Measurements from ENCODE around the gene GNGT2. TPM values are rescaled to one million over a fixed set of nuclear protein-coding genes. Genes with fewer than 3 reads are reported as not detected.

The GNGT2 gene
- total and polyA plus RNA-seq, 7 experiments from 2014 or later, result 2.8 to 16.9 (median 8.3) TPM

GRCh38 chr17:49194297-49194607, 16.1 kb downstream of the GNGT2 start:
- peak overlapping the region; percentile 84 to 98 (median 95) for H3K4me3 Mint-ChIP-seq
- Histone ChIP-seq H3K27ac (ENCODE audit: low read depth, low read length) (peak overlapping the region; percentile 87), H3K4me1 (ENCODE audit: control insufficient read depth in 2 of 2, insufficient read depth in 2 of 2, low read length in 2 of 2) (peaks cover 6% of the 10 kb centered on the region in 2 donors), H3K4me3 (ENCODE audit: low read length) (no peak overlapping the region), H3K9me3 (ENCODE audit: control insufficient read depth in 2 of 3, low read length in 3 of 3) (no peaks in the 10 kb centered on the region), H3K27me3 (ENCODE audit: control insufficient read depth in 2 of 2, insufficient read depth in 2 of 2, low read length in 2 of 2) (no peaks in the 10 kb centered on the region), H3K36me3 (ENCODE audit: control insufficient read depth in 2 of 3, insufficient read depth in 3 of 3, low read length in 3 of 3) (peaks cover 0 to 4% (median 0%) of the 10 kb centered on the region in 3 experiments)
- intact Hi-C loops (cut with micrococcal nuclease), result loop anchor here (5.0 to 10.0 kb wide), 6 partner anchors 168 to 1147 kb away; partner anchors contain the start of genes CBX1 (in 1 of the 2), NFE2L1 (in 1 of the 2), SNX11 (in 1 of the 2) and SPOP (in 1 of the 2)
- ChIA-PET POLR2A (interaction anchor here (0.7 to 14.4 kb wide), 3 partner anchors 20 to 167 kb away, joined by 3 to 237 read pairs (median 80); partner anchors contain the start of genes ABI3, GNGT2 and PHOSPHO1), CTCF (interaction anchor here (1.0 kb wide), 2 partner anchors 13 to 33 kb away, joined by 3 to 4 read pairs; no protein-coding TSS in a partner anchor)
- H3K27ac Mint-ChIP-seq, result peak overlapping the region in 7 of 9 donors; percentile 27 to 98 (median 96)
- peaks cover 0 to 6% (median 0%) of the 10 kb centered on the region in 5 donors for H3K27me3 Mint-ChIP-seq
- peaks cover 0 to 15% (median 0%) of the 10 kb centered on the region in 11 donors for H3K9me3 Mint-ChIP-seq
- H3K36me3 Mint-ChIP-seq, result no peaks in the 10 kb centered on the region
- DNase-seq (no peak), ATAC-seq (no peak)
- H3K4me1 Mint-ChIP-seq, result peaks cover 16 to 62% (median 27%) of the 10 kb centered on the region in 7 donors

GRCh38 chr17:49193513-49194296, 16.7 kb downstream of the GNGT2 start:
- ATAC-seq (no peak), DNase-seq (peak in 4 of 9 donors; percentile 8 to 31 (median 26))
- POLR2A ChIA-PET, result interaction anchor here (0.7 to 14.4 kb wide), 7 partner anchors 10 to 168 kb away, joined by 3 to 237 read pairs (median 4); partner anchors contain the start of genes ABI3, GNGT2, PHOSPHO1 and ZNF652
- CTCF ChIA-PET, result interaction anchor here (1.0 to 5.5 kb wide), 5 partner anchors 13 to 33 kb away, joined by 3 to 67 read pairs (median 4); no protein-coding TSS in a partner anchor
- Mint-ChIP-seq H3K9me3 (peaks cover 0 to 15% (median 0%) of the 10 kb centered on the region in 11 donors), H3K36me3 (no peaks in the 10 kb centered on the region), H3K27me3 (peaks cover 0 to 6% (median 0%) of the 10 kb centered on the region in 5 donors), H3K4me3 (peak overlapping the region; percentile 84 to 98 (median 95)), H3K27ac (peak overlapping the region; percentile 96 to 99 (median 98)), H3K4me1 (peaks cover 16 to 62% (median 27%) of the 10 kb centered on the region in 7 donors)
- H3K27me3 ChIP-seq (ENCODE audit: control insufficient read depth in 2 of 2, insufficient read depth in 2 of 2, low read length in 2 of 2), result no peaks in the 10 kb centered on the region
- H3K9me3 ChIP-seq (ENCODE audit: control insufficient read depth in 2 of 3, low read length in 3 of 3), result no peaks in the 10 kb centered on the region
- intact Hi-C loops (cut with micrococcal nuclease), result loop anchor here (1.0 to 10.0 kb wide), 8 partner anchors 169 to 1146 kb away; partner anchors contain the start of genes ATP5MC1 (in 1 of the 2), CBX1 (in 1 of the 2), NFE2L1 (in 1 of the 2) and PHB1 (in 1 of the 2)
- peaks cover 0 to 4% (median 0%) of the 10 kb centered on the region in 3 experiments for H3K36me3 ChIP-seq (ENCODE audit: control insufficient read depth in 2 of 3, insufficient read depth in 3 of 3, low read length in 3 of 3)
- peak overlapping the region; percentile 87 for H3K27ac ChIP-seq (ENCODE audit: low read depth, low read length)
- H3K4me3 ChIP-seq (ENCODE audit: low read length), result peak overlapping the region; percentile 88
- peaks cover 6% of the 10 kb centered on the region in 2 donors for H3K4me1 ChIP-seq (ENCODE audit: control insufficient read depth in 2 of 2, insufficient read depth in 2 of 2, low read length in 2 of 2)

GRCh38 chr17:49191917-49192741, 18.2 kb downstream of the GNGT2 start:
- intact Hi-C loops (cut with micrococcal nuclease), result loop anchor here (1.0 to 10.0 kb wide), 15 partner anchors 12 to 1145 kb away; partner anchors contain the start of genes ABI3 (in 2 of the 2), ATP5MC1 (in 2 of the 2), GNGT2 (in 2 of the 2) and SPOP (in 2 of the 2)
- peak overlapping the region; percentile 96 to 99 (median 98) for H3K27ac Mint-ChIP-seq
- Histone ChIP-seq H3K9me3 (ENCODE audit: control insufficient read depth in 2 of 3, low read length in 3 of 3) (no peaks in the 10 kb centered on the region), H3K27me3 (ENCODE audit: control insufficient read depth in 2 of 2, insufficient read depth in 2 of 2, low read length in 2 of 2) (no peaks in the 10 kb centered on the region), H3K27ac (ENCODE audit: low read depth, low read length) (peak overlapping the region; percentile 87), H3K4me1 (ENCODE audit: control insufficient read depth in 2 of 2, insufficient read depth in 2 of 2, low read length in 2 of 2) (peaks cover 6% of the 10 kb centered on the region in 2 donors), H3K36me3 (ENCODE audit: control insufficient read depth in 2 of 3, insufficient read depth in 3 of 3, low read length in 3 of 3) (peaks cover 0 to 4% (median 0%) of the 10 kb centered on the region in 3 experiments), H3K4me3 (ENCODE audit: low read length) (peak overlapping the region; percentile 88)
- H3K4me3 Mint-ChIP-seq, result peak overlapping the region; percentile 84 to 98 (median 95)
- POLR2A ChIA-PET, result interaction anchor here (0.5 to 14.4 kb wide), 11 partner anchors 11 to 284 kb away, joined by 3 to 237 read pairs (median 4); partner anchors contain the start of genes ABI3, GNGT2, PHOSPHO1 and UBE2Z
- H3K36me3 Mint-ChIP-seq, result no peaks in the 10 kb centered on the region
- peaks cover 0 to 15% (median 0%) of the 10 kb centered on the region in 11 donors for H3K9me3 Mint-ChIP-seq
- H3K4me1 Mint-ChIP-seq, result peaks cover 16 to 57% (median 27%) of the 10 kb centered on the region in 7 donors
- ATAC-seq, result peak; percentile 71
- peaks cover 0 to 6% (median 0%) of the 10 kb centered on the region in 5 donors for H3K27me3 Mint-ChIP-seq
- DNase-seq, result peak in 8 of 9 donors; percentile 75 to 96 (median 94)
- CTCF ChIA-PET, result interaction anchor here (0.7 to 5.5 kb wide), 14 partner anchors 10 to 216 kb away, joined by 3 to 67 read pairs (median 4); partner anchors contain the start of gene PHOSPHO1

GRCh38 chr17:49191409-49191916, 18.9 kb downstream of the GNGT2 start:
- Histone ChIP-seq H3K4me1 (ENCODE audit: control insufficient read depth in 2 of 2, insufficient read depth in 2 of 2, low read length in 2 of 2) (peaks cover 6% of the 10 kb centered on the region in 2 donors), H3K36me3 (ENCODE audit: control insufficient read depth in 2 of 3, insufficient read depth in 3 of 3, low read length in 3 of 3) (peaks cover 0 to 4% (median 0%) of the 10 kb centered on the region in 3 experiments), H3K9me3 (ENCODE audit: control insufficient read depth in 2 of 3, low read length in 3 of 3) (no peaks in the 10 kb centered on the region), H3K4me3 (ENCODE audit: low read length) (peak overlapping the region; percentile 88), H3K27me3 (ENCODE audit: control insufficient read depth in 2 of 2, insufficient read depth in 2 of 2, low read length in 2 of 2) (no peaks in the 10 kb centered on the region), H3K27ac (ENCODE audit: low read depth, low read length) (peak overlapping the region; percentile 87)
- H3K4me3 Mint-ChIP-seq, result peak overlapping the region; percentile 84 to 98 (median 95)
- ATAC-seq, result no peak
- no peak for DNase-seq
- H3K27me3 Mint-ChIP-seq, result peaks cover 0 to 6% (median 0%) of the 10 kb centered on the region in 5 donors
- H3K36me3 Mint-ChIP-seq, result no peaks in the 10 kb centered on the region
- H3K9me3 Mint-ChIP-seq, result peaks cover 0 to 15% (median 0%) of the 10 kb centered on the region in 11 donors
- intact Hi-C loops (cut with micrococcal nuclease), result loop anchor here (5.0 to 10.0 kb wide), 6 partner anchors 171 to 1144 kb away; partner anchors contain the start of genes CBX1 (in 1 of the 2), NFE2L1 (in 1 of the 2), SNX11 (in 1 of the 2) and SPOP (in 1 of the 2)
- H3K4me1 Mint-ChIP-seq, result peaks cover 16 to 54% (median 27%) of the 10 kb centered on the region in 7 donors
- ChIA-PET POLR2A (interaction anchor here (0.6 to 14.4 kb wide), 6 partner anchors 10 to 1960 kb away, joined by 4 to 237 read pairs (median 10); partner anchors contain the start of genes ABI3, GNGT2, PHOSPHO1 and ZNF652), CTCF (interaction anchor here (0.7 to 5.5 kb wide), 10 partner anchors 11 to 200 kb away, joined by 3 to 67 read pairs (median 4); partner anchors contain the start of gene PHOSPHO1)
- H3K27ac Mint-ChIP-seq, result peak overlapping the region; percentile 96 to 99 (median 98)

GRCh38 chr17:49190932-49191331, 19.4 kb downstream of the GNGT2 start:
- POLR2A ChIA-PET, result interaction anchor here (0.6 to 14.4 kb wide), 5 partner anchors 10 to 1960 kb away, joined by 6 to 237 read pairs (median 10); partner anchors contain the start of genes ABI3, GNGT2, PHOSPHO1 and ZNF652
- no peak overlapping the region for H3K27ac ChIP-seq (ENCODE audit: low read depth, low read length)
- H3K9me3 ChIP-seq (ENCODE audit: control insufficient read depth in 2 of 3, low read length in 3 of 3), result no peaks in the 10 kb centered on the region
- no peak for ATAC-seq
- CTCF ChIA-PET, result interaction anchor here (0.8 to 5.5 kb wide), 8 partner anchors 11 to 41 kb away, joined by 3 to 67 read pairs (median 6); partner anchors contain the start of gene PHOSPHO1
- DNase-seq, result no peak
- Mint-ChIP-seq H3K4me3 (peak overlapping the region in 7 of 10 donors; percentile 30 to 63 (median 44)), H3K36me3 (peaks cover 0 to 4% (median 0%) of the 10 kb centered on the region in 5 donors), H3K4me1 (peaks cover 16 to 49% (median 27%) of the 10 kb centered on the region in 7 donors), H3K27me3 (peaks cover 0 to 9% (median 0%) of the 10 kb centered on the region in 5 donors), H3K27ac (peak overlapping the region in 4 of 9 donors; percentile 14 to 77 (median 48)), H3K9me3 (peaks cover 0 to 20% (median 3%) of the 10 kb centered on the region in 11 donors)
- H3K36me3 ChIP-seq (ENCODE audit: control insufficient read depth in 2 of 3, insufficient read depth in 3 of 3, low read length in 3 of 3), result peaks cover 0 to 4% (median 0%) of the 10 kb centered on the region in 3 experiments
- H3K4me1 ChIP-seq (ENCODE audit: control insufficient read depth in 2 of 2, insufficient read depth in 2 of 2, low read length in 2 of 2), result peaks cover 6% of the 10 kb centered on the region in 2 donors
- intact Hi-C loops (cut with micrococcal nuclease), result loop anchor here (5.0 to 10.0 kb wide), 6 partner anchors 171 to 1144 kb away; partner anchors contain the start of genes CBX1 (in 1 of the 2), NFE2L1 (in 1 of the 2), SNX11 (in 1 of the 2) and SPOP (in 1 of the 2)
- no peaks in the 10 kb centered on the region for H3K27me3 ChIP-seq (ENCODE audit: control insufficient read depth in 2 of 2, insufficient read depth in 2 of 2, low read length in 2 of 2)
- no peak overlapping the region for H3K4me3 ChIP-seq (ENCODE audit: low read length)
